DND-41 (cell line): ENCODE results near the gene VWA2.

ENCODE experiments used
- ATAC-seq: fragments of 200-7000 bp; cut with Tn5 transposase; 3 replicates; pipeline ENCODE4 v1.9.1; 2021; ENCODE audit warnings: low read depth; ENCODE audit not compliant: insufficient read depth
- DNase-seq: peaks from one replicate; pipeline ENCODE4 v3.0.0-alpha.2; 2020
- H2AFZ ChIP-seq: 2 replicates; pipeline ENCODE4 v1.6.0; 2012; ENCODE audit warnings: low read depth, low read length
- H3K27ac ChIP-seq: 2 replicates; pipeline ENCODE4 v1.5.1; 2012; ENCODE audit warnings: low read length, inconsistent platforms
- H3K27me3 ChIP-seq: fragments of 200-600 bp; sonication (generic); 2 replicates; pipeline ENCODE4 v1.6.0; 2012; ENCODE audit warnings: low read length, mild to moderate bottlenecking, inconsistent platforms; ENCODE audit not compliant: insufficient read depth, poor library complexity
- H3K36me3 ChIP-seq: 2 replicates; pipeline ENCODE4 v1.5.1; 2012; ENCODE audit warnings: low read length, inconsistent platforms; ENCODE audit not compliant: insufficient read depth
- H3K4me1 ChIP-seq: 2 replicates; pipeline ENCODE4 v1.5.1; 2012; ENCODE audit warnings: mild to moderate bottlenecking, low read length; ENCODE audit not compliant: insufficient read depth
- H3K4me2 ChIP-seq: 2 replicates; pipeline ENCODE4 v1.6.0; 2012; ENCODE audit warnings: mild to moderate bottlenecking, moderate library complexity, low read length, inconsistent platforms; ENCODE audit not compliant: insufficient read depth
- H3K4me3 ChIP-seq, 2 experiments: fragments of 200-600 bp in 1 of 2; shearing (Covaris generic) in 1 of 2; 2 replicates each; pipeline ENCODE4 v1.5.1; 2012 to 2016; ENCODE audit warnings: inconsistent platforms in 2 of 2, low read length in 2 of 2, mild to moderate bottlenecking in 2 of 2, low read depth in 1 of 2, moderate library complexity in 1 of 2
- H3K79me2 ChIP-seq: 2 replicates; pipeline ENCODE4 v1.6.0; 2012; ENCODE audit warnings: low read length, inconsistent platforms; ENCODE audit not compliant: insufficient read depth
- H3K9ac ChIP-seq: 2 replicates; pipeline ENCODE4 v1.6.0; 2012; ENCODE audit warnings: low read depth, mild to moderate bottlenecking, inconsistent platforms, low read length, moderate library complexity
- H3K9me3 ChIP-seq: 2 replicates; pipeline ENCODE4 v1.5.1; 2012; ENCODE audit warnings: low read length, moderate library complexity, mild to moderate bottlenecking, inconsistent platforms; ENCODE audit not compliant: insufficient read depth, severe bottlenecking
- H4K20me1 ChIP-seq: 2 replicates; pipeline ENCODE4 v1.6.0; 2012; ENCODE audit warnings: low read length; ENCODE audit not compliant: insufficient read depth
- CTCF ChIP-seq: IDR thresholded peaks from 2 replicates; pipeline ENCODE4 v1.5.1; 2012; ENCODE audit warnings: borderline replicate concordance, low read length, moderate library complexity, mild to moderate bottlenecking; ENCODE audit not compliant: poor library complexity, severe bottlenecking; ENCODE audit errors: extremely low read depth
- EZH2 ChIP-seq: IDR thresholded peaks from 3 replicates; pipeline ENCODE4 v1.6.1; 2012; ENCODE audit warnings: borderline replicate concordance, low read depth, mild to moderate bottlenecking, moderate library complexity, low read length, inconsistent platforms; ENCODE audit not compliant: severe bottlenecking

The VWA2 gene

GRCh38 chr10:114250716-114251115 is 11.7 kb downstream of the VWA2 start:
- Histone ChIP-seq H2AFZ (no peak overlapping the region), H3K4me2 (no peak overlapping the region), H3K9ac (no peak overlapping the region), H3K4me1 (no peaks in the 10 kb centered on the region), H3K27me3 (peaks cover 3% of the 10 kb centered on the region), H3K4me3 (no peak overlapping the region), H3K79me2 (no peaks in the 10 kb centered on the region), H4K20me1 (no peaks in the 10 kb centered on the region), H3K9me3 (no peaks in the 10 kb centered on the region), H3K36me3 (no peaks in the 10 kb centered on the region), H3K27ac (no peak overlapping the region)
- no peak for ATAC-seq
- DNase-seq = no peak
- TF ChIP-seq CTCF = no peak
- no peak for TF ChIP-seq EZH2

GRCh38 chr10:114252092-114252491 is 13.0 kb downstream of the VWA2 start:
- no peak for DNase-seq
- no peak overlapping the region for H3K27ac ChIP-seq

GRCh38 chr10:114252883-114253282 is 13.8 kb downstream of the VWA2 start:
- Histone ChIP-seq H3K9ac (no peak overlapping the region), H4K20me1 (no peaks in the 10 kb centered on the region), H3K4me3 (no peak overlapping the region), H3K27me3 (peaks cover 3% of the 10 kb centered on the region), H3K4me2 (no peak overlapping the region), H3K79me2 (no peaks in the 10 kb centered on the region), H3K9me3 (no peaks in the 10 kb centered on the region), H3K4me1 (no peaks in the 10 kb centered on the region), H2AFZ (no peak overlapping the region), H3K36me3 (no peaks in the 10 kb centered on the region), H3K27ac (no peak overlapping the region)
- DNase-seq (no peak), ATAC-seq (no peak)
- TF ChIP-seq EZH2 (no peak), CTCF (no peak)

More at GRCh38 chr10:114252092-114252491, 13.0 kb downstream of the VWA2 start:
- no peak overlapping the region for H3K9ac ChIP-seq
- ATAC-seq = no peak
- TF ChIP-seq CTCF (no peak), EZH2 (no peak)
- no peaks in the 10 kb centered on the region for H3K4me1 ChIP-seq
- H2AFZ ChIP-seq = no peak overlapping the region
- no peak overlapping the region for H3K4me3 ChIP-seq
- H3K79me2 ChIP-seq = no peaks in the 10 kb centered on the region
- no peaks in the 10 kb centered on the region for H4K20me1 ChIP-seq
- H3K9me3 ChIP-seq = no peaks in the 10 kb centered on the region
- H3K27me3 ChIP-seq = peaks cover 3% of the 10 kb centered on the region
- no peaks in the 10 kb centered on the region for H3K36me3 ChIP-seq
- no peak overlapping the region for H3K4me2 ChIP-seq

- Histone ChIP-seq H3K4me2 (no peak overlapping the region), H3K9ac (no peak overlapping the region)
- TF ChIP-seq CTCF (no peak), EZH2 (no peak)
These were observed 16.2 kb downstream of the VWA2 start for GRCh38 chr10:114255227-114255626.

More at GRCh38 chr10:114255227-114255626, 16.2 kb downstream of the VWA2 start:
- Histone ChIP-seq H3K4me1 (no peaks in the 10 kb centered on the region), H2AFZ (no peak overlapping the region), H3K79me2 (no peaks in the 10 kb centered on the region), H3K27ac (no peak overlapping the region), H3K9me3 (no peaks in the 10 kb centered on the region), H3K27me3 (peaks cover 3% of the 10 kb centered on the region), H3K36me3 (no peaks in the 10 kb centered on the region), H3K4me3 (no peak overlapping the region), H4K20me1 (no peaks in the 10 kb centered on the region)
- ATAC-seq (no peak), DNase-seq (no peak)
